ENCODE results near the gene DLK2. TPM values are rescaled to one million over a fixed set of nuclear protein-coding genes. Genes with fewer than 3 reads are reported as not detected.
"Not testable (repeated sequence)": the region's sequence is repeated elsewhere in the genome, so short reads cannot be mapped to it uniquely, and the experiment has no call there.

Gene DLK2
- total RNA-seq, 2 experiments from 2014 or later: 1.2 to 1.4 TPM

- ChIA-PET CTCF (interaction anchor here (0.9 kb wide), 1 partner anchor 21 kb away, joined by 3 read pairs; no protein-coding TSS in a partner anchor), POLR2A (no interaction called here)
Observed at GRCh38 chr6:43412541-43412940, 42.8 kb downstream of the DLK2 start.

- CTCF ChIA-PET: not testable (repeated sequence)
Observed at GRCh38 chr6:43410776-43411175, 44.6 kb downstream of the DLK2 start.

DNA sequence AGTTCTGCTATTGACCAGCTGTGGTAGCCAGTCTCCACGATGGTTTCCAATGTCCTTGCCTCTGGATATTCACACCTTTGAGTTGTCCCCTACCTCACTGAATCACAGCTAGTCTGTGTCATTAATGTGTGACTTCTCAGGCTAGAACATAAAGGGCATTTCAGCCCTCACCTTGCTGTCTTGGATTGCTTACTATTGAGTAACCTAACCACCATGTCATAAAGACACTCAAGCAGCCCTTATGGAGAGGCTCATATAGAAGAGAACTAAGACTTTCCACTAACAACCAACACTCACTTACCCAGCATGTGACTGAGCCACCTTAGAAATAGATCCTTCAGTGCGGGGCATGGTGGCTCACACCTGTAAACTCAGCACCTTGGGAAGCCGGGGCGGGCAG is 47.1 kb downstream of the DLK2 start:
- ChIA-PET POLR2A (no interaction called here), CTCF (no interaction called here)

More at GRCh38 chr6:43410776-43411175, 44.6 kb downstream of the DLK2 start:
- POLR2A ChIA-PET: not testable (repeated sequence)

DNA sequence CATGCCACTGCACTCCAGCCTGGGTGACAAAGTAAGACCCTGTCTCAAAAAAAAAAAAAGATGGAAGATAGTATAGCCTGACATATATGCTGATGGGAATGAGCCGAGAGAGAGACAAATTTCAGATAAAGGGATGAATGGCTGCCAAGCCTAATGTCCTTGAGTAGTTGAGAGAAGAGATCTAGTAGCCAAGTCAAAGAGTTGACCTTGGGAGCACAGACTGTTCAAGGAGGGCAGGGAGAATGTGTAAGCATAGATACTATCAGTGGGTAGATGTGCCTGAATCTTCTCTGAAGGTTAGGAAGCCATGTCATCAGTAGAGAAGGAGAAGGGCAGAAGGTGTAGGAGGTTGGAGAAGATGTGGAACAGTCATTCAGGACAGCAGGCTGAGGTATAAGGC is 48.1 kb downstream of the DLK2 start:
- ChIA-PET CTCF (no interaction called here), POLR2A (no interaction called here)

DNA sequence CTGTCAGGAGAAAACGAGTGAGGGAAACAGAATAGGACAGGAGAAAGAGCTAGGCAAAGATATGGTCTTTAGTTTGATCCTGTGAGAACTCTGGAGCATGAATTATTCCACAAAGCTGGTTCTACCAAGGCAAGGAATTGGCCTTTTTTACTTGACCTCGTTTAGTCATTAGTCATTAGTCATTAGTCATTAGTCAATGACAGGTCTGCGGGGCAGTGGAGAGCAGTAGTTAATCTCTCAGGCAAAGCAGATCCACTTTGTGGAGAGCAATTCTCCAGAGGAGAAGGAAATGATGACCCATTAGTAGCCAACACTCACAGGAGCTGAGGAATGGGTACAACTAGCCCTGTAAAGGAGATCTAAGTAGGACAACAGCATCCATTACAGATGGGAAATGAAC is 50.0 kb downstream of the DLK2 start:
- CTCF ChIA-PET: no interaction called here
- POLR2A ChIA-PET: no interaction called here

DNA sequence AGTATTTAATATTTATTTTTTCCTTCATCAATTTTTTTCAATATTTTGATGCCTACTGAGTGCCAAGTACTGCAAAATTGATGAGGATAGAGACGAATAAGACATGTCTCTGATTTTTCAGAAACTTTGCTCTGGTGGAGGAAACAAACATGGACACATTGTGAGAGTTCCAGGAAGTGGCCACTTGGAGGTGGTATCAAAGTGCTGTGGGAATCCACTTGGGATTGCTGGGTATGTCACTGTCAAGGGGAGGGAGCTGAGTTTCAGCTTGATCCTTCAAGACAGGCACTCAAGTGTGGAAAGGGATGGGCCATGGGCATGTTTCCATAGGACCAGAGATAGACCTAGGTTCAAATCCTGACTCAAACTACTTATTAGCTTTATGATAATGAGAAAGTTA is 52.5 kb downstream of the DLK2 start:
- POLR2A ChIA-PET: interaction anchor here (0.6 kb wide), 1 partner anchor 97 kb away, joined by 3 read pairs; no protein-coding TSS in a partner anchor
- CTCF ChIA-PET: no interaction called here

GRCh38 chr6:43401730-43402129 is 53.6 kb downstream of the DLK2 start:
- ChIA-PET POLR2A (no interaction called here), CTCF (no interaction called here)

Other genes with a start within 250 kb of the DLK2 start
- 10 to 100 TPM; 66.1 to 68.2 TPM for gene DNPH1, start 226.1 kb downstream of the DLK2 start, total RNA-seq
- under 1 TPM; 0.65 to 0.67 TPM for gene TTBK1, start 212.1 kb downstream of the DLK2 start, total RNA-seq
- gene SLC22A7, start 157.3 kb downstream of the DLK2 start, total RNA-seq: not detected
- 1 to 10 TPM in 1 of 2 experiments, under 1 TPM in 1; 0.88 to 1.2 TPM for gene CRIP3, start 146.7 kb downstream of the DLK2 start, total RNA-seq
- gene ZNF318, start 85.9 kb downstream of the DLK2 start, total RNA-seq: 10 to 100 TPM; 10.6 to 11.2 TPM
- 10 to 100 TPM; 33.0 to 36.0 TPM for gene ABCC10, start 28.0 kb downstream of the DLK2 start, total RNA-seq
- gene TJAP1, start 22.0 kb upstream of the DLK2 start, total RNA-seq: 10 to 100 TPM; 42.3 to 45.8 TPM
- under 1 TPM; 0.15 to 0.17 TPM for gene LRRC73, start 54.8 kb upstream of the DLK2 start, total RNA-seq
- gene YIPF3, start 61.4 kb upstream of the DLK2 start, total RNA-seq: 10 to 100 TPM; 39.7 to 41.6 TPM
- gene POLR1C, start 61.5 kb upstream of the DLK2 start, total RNA-seq: 100 to 1,000 TPM; 106 to 111 TPM
- gene XPO5, start 120.5 kb upstream of the DLK2 start, total RNA-seq: 100 to 1,000 TPM; 122 to 126 TPM
- 10 to 100 TPM; 35.3 to 37.0 TPM for gene POLH, start 120.6 kb upstream of the DLK2 start, total RNA-seq
- gene GTPBP2, start 173.7 kb upstream of the DLK2 start, total RNA-seq: 10 to 100 TPM; 47.9 to 48.6 TPM
- gene MAD2L1BP, start 180.3 kb upstream of the DLK2 start, total RNA-seq: 10 to 100 TPM; 25.0 to 27.5 TPM
- gene RSPH9, start 189.5 kb upstream of the DLK2 start, total RNA-seq: not detected
- gene MRPS18A, start 232.2 kb upstream of the DLK2 start, total RNA-seq: 10 to 100 TPM; 55.0 to 60.7 TPM

Data from activated CD8-positive, alpha-beta memory T cell treated with anti-CD3 and anti-CD28 coated beads for 36 hours (primary cell).